ENCODE results near the gene GNG11.

The GNG11 gene

DNA sequence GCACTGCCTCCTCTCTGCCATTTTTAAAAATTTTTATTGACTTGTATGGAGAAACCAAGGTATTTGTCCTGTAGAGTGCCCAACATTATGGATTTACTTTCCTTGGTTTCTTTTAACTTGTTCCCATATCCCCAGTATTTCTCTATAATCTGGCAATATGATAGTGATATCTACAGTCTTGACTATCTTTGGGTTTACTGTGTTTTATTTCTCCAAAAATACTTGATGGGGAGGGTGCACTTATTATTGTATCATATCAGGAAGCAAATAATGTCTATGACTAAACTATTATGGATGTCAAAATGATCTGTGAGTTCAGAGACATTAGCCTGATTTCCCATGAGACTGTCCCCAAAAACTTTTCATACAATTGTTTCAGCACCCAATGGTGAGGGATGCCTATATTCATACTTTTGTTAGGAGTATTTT, 37.6 kb upstream of the GNG11 start:
- no peak overlapping the region for H3K4me3 ChIP-seq (ENCODE audit: low read length)
- TF ChIP-seq, protein P1, sequence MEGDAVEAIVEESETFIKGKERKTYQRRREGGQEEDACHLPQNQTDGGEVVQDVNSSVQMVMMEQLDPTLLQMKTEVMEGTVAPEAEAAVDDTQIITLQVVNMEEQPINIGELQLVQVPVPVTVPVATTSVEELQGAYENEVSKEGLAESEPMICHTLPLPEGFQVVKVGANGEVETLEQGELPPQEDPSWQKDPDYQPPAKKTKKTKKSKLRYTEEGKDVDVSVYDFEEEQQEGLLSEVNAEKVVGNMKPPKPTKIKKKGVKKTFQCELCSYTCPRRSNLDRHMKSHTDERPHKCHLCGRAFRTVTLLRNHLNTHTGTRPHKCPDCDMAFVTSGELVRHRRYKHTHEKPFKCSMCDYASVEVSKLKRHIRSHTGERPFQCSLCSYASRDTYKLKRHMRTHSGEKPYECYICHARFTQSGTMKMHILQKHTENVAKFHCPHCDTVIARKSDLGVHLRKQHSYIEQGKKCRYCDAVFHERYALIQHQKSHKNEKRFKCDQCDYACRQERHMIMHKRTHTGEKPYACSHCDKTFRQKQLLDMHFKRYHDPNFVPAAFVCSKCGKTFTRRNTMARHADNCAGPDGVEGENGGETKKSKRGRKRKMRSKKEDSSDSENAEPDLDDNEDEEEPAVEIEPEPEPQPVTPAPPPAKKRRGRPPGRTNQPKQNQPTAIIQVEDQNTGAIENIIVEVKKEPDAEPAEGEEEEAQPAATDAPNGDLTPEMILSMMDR (conservative IDR thresholded peaks at IDR 0.05; ENCODE audit: low read depth, low read length) = no peak
- no peak for DNase-seq (ENCODE audit: low read depth)

DNA sequence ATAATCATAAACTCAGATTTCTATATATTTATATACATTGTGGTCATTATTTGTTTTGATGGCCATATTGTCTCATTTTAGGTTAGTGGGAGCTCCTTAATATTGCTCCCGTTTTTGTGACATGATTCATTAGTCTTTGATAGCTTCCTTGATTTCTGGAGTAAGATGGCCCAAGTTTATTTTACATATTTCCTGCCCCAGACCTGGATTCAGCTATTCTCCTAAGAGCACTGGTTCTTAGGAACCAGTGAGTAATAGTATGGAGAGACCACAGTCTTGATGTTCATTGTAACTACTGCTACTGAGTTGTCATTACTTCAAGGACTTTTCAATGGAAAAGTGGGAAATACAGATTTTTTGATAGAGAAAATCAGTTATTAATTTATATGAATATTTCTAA, 37.0 kb upstream of the GNG11 start:
- no peak overlapping the region for H3K4me3 ChIP-seq (ENCODE audit: low read length)
- TF ChIP-seq, protein P1 (conservative IDR thresholded peaks at IDR 0.05; ENCODE audit: low read depth, low read length) = no peak
- DNase-seq (ENCODE audit: low read depth) = no peak

DNA sequence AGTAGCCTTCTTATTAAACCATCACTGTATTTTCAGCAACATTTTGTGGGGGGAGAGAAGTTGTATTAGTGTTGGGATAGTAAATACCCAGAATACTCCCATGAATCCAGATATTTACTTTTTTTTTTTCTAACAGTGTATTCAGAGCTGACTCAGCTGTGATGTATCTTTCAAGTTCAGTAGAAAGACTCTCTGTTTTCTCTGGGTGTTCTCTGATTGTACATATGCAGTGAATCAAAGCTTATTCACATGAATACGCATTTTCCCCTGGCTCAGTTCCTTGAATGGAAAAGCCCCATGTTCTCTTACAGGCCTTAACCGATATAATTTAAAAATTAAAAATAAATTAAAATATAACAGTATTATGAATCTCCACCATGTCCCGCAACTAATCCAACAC, 32.3 kb upstream of the GNG11 start:
- H3K4me3 ChIP-seq (ENCODE audit: low read length) = peak overlapping the region; percentile 81
- DNase-seq (ENCODE audit: low read depth) = no peak
- TF ChIP-seq, protein P1 (conservative IDR thresholded peaks at IDR 0.05; ENCODE audit: low read depth, low read length) = no peak

DNA sequence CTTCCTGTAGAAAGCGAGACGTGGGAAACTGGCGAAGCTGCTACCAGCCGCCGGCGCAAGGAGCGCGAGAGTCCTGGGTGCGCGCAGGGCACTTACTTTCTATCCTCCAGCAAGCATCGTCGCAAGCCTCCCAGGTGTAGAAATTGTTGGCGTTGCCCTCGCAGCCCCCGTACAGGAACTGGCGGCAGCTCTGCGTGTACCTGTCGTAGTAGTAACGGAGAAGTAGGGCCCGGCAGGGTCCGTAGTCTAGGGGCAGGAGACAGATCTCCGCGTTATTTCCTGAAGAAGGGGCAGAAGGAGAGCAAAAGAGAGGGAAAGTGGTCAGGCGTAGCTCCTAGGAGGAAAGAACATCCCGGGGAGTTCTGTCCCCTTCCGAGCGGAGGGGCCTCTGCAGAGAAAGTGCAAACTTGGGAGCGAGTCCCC, 31.5 kb upstream of the GNG11 start:
- no peak for DNase-seq (ENCODE audit: low read depth)
- H3K4me3 ChIP-seq (ENCODE audit: low read length) = peak overlapping the region; percentile 81

DNA sequence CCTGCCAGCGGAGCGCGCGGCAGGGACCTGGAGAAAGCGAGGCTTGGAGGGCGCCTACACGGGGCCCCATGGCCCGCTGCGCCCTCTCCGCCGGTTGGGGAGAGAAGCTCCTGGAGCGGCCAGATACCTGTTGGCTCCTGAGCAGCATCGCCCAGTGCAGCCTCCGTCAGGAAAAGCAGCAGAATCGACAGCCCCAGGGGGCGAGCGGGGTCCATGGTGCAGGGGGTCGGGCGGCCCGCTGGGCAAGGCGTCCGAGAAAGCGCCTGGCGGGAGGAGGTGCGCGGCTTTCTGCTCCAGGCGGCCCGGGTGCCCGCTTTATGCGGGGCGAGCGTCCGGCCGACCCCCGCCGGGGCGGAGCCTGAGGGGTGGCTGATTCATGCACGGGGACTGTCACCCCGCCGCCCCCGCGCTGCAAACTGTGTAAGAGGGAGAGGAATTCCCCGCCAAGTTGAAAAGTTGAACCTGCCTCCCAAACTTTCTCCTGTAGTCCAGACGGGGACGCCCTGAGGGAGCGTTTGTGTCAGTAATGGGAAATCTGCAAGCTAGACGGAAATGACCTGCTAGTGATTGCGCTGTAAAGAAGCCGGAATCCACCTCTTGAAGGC, 31.0 kb upstream of the GNG11 start, which contains the start of gene TFPI2:
TFPI2 (minus strand) TSS at position 290 of the 605 bp plus-strand sequence; CDS start at position 215, 75 bp downstream.
- TF ChIP-seq, protein P1 (conservative IDR thresholded peaks at IDR 0.05; ENCODE audit: low read depth, low read length) = peak; percentile 23
- H3K4me3 ChIP-seq (ENCODE audit: low read length) = peak within 1 kb of the TSS; percentile 81
- DNase-seq (ENCODE audit: low read depth) = no peak

More for the DNA sequence above, 31.5 kb upstream of the GNG11 start:
- TF ChIP-seq, protein P1 (conservative IDR thresholded peaks at IDR 0.05; ENCODE audit: low read depth, low read length) = peak; percentile 1

DNA sequence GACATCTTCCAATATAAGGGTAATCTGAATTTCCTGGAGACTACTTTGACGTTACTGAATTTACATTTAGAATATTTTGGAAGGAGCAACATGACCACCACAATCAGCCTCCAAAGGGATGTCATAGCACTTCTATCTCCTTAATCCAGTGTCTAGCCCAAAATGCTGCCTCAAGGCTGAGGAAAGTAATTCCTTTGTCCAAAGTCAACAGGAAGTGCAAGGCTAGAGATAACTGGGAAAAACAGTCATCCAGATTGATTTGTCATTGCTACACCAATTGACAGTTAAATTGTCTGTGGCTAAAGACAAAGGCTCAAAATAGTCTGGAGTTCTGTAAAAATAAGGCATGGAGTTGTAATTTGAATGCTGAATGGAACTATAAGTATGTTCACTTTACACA, 27.1 kb upstream of the GNG11 start:
- H3K4me3 ChIP-seq (ENCODE audit: low read length) = no peak overlapping the region
- TF ChIP-seq, protein P1 (conservative IDR thresholded peaks at IDR 0.05; ENCODE audit: low read depth, low read length) = no peak
- no peak for DNase-seq (ENCODE audit: low read depth)

DNA sequence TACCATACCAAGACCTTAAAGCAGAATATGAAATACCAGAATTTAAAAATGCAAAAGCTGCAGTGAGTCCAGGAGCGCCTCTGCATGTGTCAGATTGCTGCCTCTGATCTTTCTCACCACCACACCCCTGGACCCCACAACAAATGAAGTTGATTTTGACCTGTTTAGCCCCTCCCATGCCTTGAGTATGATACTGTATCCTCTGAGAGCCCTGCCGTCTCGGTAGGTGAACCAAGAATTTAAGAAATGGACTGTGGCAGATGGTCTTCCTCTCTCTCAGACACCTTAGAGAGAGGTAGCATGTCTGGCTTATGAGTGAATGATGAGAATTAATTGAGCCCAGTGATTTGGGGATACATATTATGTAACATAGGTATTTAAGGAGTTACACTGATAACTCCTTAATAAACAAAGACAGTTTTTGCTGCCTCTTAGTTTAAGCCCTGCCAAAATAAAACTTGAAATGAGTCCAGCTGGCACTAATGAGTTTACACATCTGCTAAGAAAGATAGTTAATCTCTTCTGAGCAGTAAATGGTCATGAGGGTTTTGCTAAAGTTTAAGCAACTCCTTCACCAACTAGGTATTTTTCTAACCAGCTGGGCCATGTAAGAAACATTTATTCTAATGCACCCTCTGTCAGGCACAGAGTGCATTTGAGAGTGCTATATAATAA, 26.4 kb upstream of the GNG11 start:
- TF ChIP-seq, protein P1 (conservative IDR thresholded peaks at IDR 0.05; ENCODE audit: low read depth, low read length) = no peak
- no peak for DNase-seq (ENCODE audit: low read depth)
- no peak overlapping the region for H3K4me3 ChIP-seq (ENCODE audit: low read length)
